Endothelial cell of umbilical vein (primary cell): ENCODE results near the gene APBA2. TPM values are rescaled to one million over a fixed set of nuclear protein-coding genes. Genes with fewer than 3 reads are reported as not detected.

ENCODE experiments used
- BruUV-seq: library from RNA; stranded (reverse); fragments of 400-500 nt; replicated peaks from 2 replicates; lab custom pipeline; 2021; lab: Mats Ljungman, UMichigan
- CTCF ChIA-PET: fragments of 300-600, 350-600 bp; sonication (Branson Sonifier 250); formaldehyde crosslinking; loops from one replicate; lab custom pipeline; 2021; ENCODE audit warnings: antibody characterized with exemption, inconsistent platforms; lab: Charles Lee
- POLR2A ChIA-PET: fragments of 300-600, 350-600 bp; sonication (Branson Sonifier 250); formaldehyde crosslinking; loops from one replicate; lab custom pipeline; 2021; ENCODE audit warnings: antibody characterized with exemption, inconsistent platforms; lab: Charles Lee
- DNase-seq: peaks from one replicate; pipeline ENCODE4 v3.0.0-alpha.2; 2011; ENCODE audit warnings: low read depth, low spot score
- FAIRE-seq: peaks from 2 replicates; lab custom pipeline; 2011; peaks lifted over from hg19 to GRCh38; lab: Jason Lieb, UNC
- H2AFZ ChIP-seq: 2 replicates; pipeline ENCODE4 v1.6.0; 2012; ENCODE audit warnings: low read depth, low read length, control low read depth, inconsistent platforms
- H3K27ac ChIP-seq: 2 replicates; pipeline ENCODE4 v1.5.1; 2011; ENCODE audit warnings: low read depth, mild to moderate bottlenecking, control low read depth, low read length, moderate library complexity; ENCODE audit not compliant: insufficient read depth
- H3K27me3 ChIP-seq, 2 experiments: 2 replicates each; pipeline versions ENCODE4 v1.6.0 to v1.6.1; 2011; ENCODE audit warnings: low read length in 2 of 2, mixed read lengths in 1 of 2; ENCODE audit not compliant: control insufficient read depth in 2 of 2, insufficient read depth in 2 of 2
- H3K36me3 ChIP-seq, 2 experiments: 2 replicates in 1 of 2; 3 replicates in 1 of 2; pipeline ENCODE4 v1.5.1; 2011; ENCODE audit warnings: low read length in 2 of 2, mild to moderate bottlenecking in 1 of 2, moderate library complexity in 1 of 2; ENCODE audit not compliant: control insufficient read depth in 2 of 2, insufficient read depth in 2 of 2; ENCODE audit errors: extremely low read depth in 1 of 2
- H3K4me1 ChIP-seq: 3 replicates; pipeline ENCODE4 v1.5.1; 2011; ENCODE audit warnings: mild to moderate bottlenecking, low read length; ENCODE audit not compliant: control insufficient read depth, insufficient read depth; ENCODE audit errors: extremely low read depth
- H3K4me2 ChIP-seq: 2 replicates; pipeline ENCODE4 v1.6.1; 2011; ENCODE audit warnings: low read length, control low read depth, mixed read lengths; ENCODE audit not compliant: insufficient read depth
- H3K4me3 ChIP-seq, 3 experiments: fragments of 200-600 bp in 1 of 3; sonication (generic), shearing (Covaris generic) in 1 of 3; replicated peaks in 1 of 3; 2 replicates each; pipeline ENCODE4 v1.5.1; 2011 to 2016; ENCODE audit warnings: control low read depth in 3 of 3, low read length in 3 of 3, mild to moderate bottlenecking in 2 of 3, inconsistent platforms in 1 of 3, low read depth in 1 of 3, moderate library complexity in 1 of 3; ENCODE audit not compliant: insufficient read depth in 1 of 3
- H3K79me2 ChIP-seq: 2 replicates; pipeline ENCODE4 v1.6.0; 2012; ENCODE audit warnings: low read length, inconsistent platforms; ENCODE audit not compliant: control insufficient read depth, insufficient read depth
- H3K9ac ChIP-seq: replicated peaks from 2 replicates; pipeline ENCODE3; 2011; ENCODE audit warnings: low read length, control low read depth; ENCODE audit not compliant: insufficient read depth; ENCODE audit errors: extremely low read depth
- H3K9me1 ChIP-seq: replicated peaks from 3 replicates; pipeline ENCODE4 v1.6.0; 2011; ENCODE audit warnings: mild to moderate bottlenecking, low read length; ENCODE audit not compliant: control insufficient read depth, insufficient read depth; ENCODE audit errors: extremely low read depth
- H3K9me3 ChIP-seq: replicated peaks from 2 replicates; pipeline ENCODE4 v1.5.1; 2012; ENCODE audit warnings: low read length, inconsistent platforms; ENCODE audit not compliant: control insufficient read depth, insufficient read depth
- H4K20me1 ChIP-seq: replicated peaks from 2 replicates; pipeline ENCODE3; 2011; ENCODE audit warnings: mild to moderate bottlenecking, low read length; ENCODE audit not compliant: control insufficient read depth, insufficient read depth; ENCODE audit errors: extremely low read depth
- CTCF ChIP-seq, 2 donors: IDR thresholded peaks; 1 replicate in 1 of 2; 2 replicates in 1 of 2; pipeline ENCODE4 v1.5.1; 2011; ENCODE audit warnings: low read length in 2 of 2, mild to moderate bottlenecking in 2 of 2, moderate library complexity in 2 of 2, control low read depth in 1 of 2, inconsistent platforms in 1 of 2, low read depth in 1 of 2; ENCODE audit not compliant: insufficient read depth in 1 of 2; ENCODE audit errors: extremely low read depth in 1 of 2
- EZH2 ChIP-seq: IDR thresholded peaks from 2 replicates; pipeline ENCODE4 v1.6.1; 2012; ENCODE audit warnings: borderline replicate concordance, low read depth, mild to moderate bottlenecking, moderate library complexity, low read length, inconsistent platforms; ENCODE audit not compliant: severe bottlenecking
- FOS ChIP-seq: IDR thresholded peaks from 2 replicates; pipeline ENCODE4 v1.6.1; 2011; ENCODE audit warnings: mild to moderate bottlenecking, low read length, moderate library complexity, borderline replicate concordance; ENCODE audit not compliant: insufficient read depth
- GATA2 ChIP-seq: IDR thresholded peaks from 2 replicates; pipeline ENCODE4 v1.7.0; 2011; ENCODE audit warnings: low read depth, mild to moderate bottlenecking, moderate library complexity, mixed read lengths, low read length; ENCODE audit not compliant: insufficient read length, insufficient read depth
- JUN ChIP-seq: IDR thresholded peaks from 2 replicates; pipeline ENCODE4 v1.6.1; 2011; ENCODE audit warnings: borderline replicate concordance, low read depth; ENCODE audit not compliant: insufficient read length, insufficient read depth
- MAX ChIP-seq: IDR thresholded peaks from 2 replicates; pipeline ENCODE4 v1.6.1; 2011; ENCODE audit not compliant: insufficient read depth, insufficient read length
- MYC ChIP-seq: IDR thresholded peaks from one replicate; pipeline ENCODE4 v1.6.1; 2011; ENCODE audit warnings: mild to moderate bottlenecking, low read depth, low read length
- POLR2A ChIP-seq: IDR thresholded peaks from 2 replicates; pipeline ENCODE4 v1.6.1; 2012; ENCODE audit warnings: low read depth, mild to moderate bottlenecking, control low read depth, low read length
- POLR2AphosphoS5 ChIP-seq: IDR thresholded peaks from 2 replicates; pipeline ENCODE4 v1.6.1; 2012; ENCODE audit warnings: low read depth, mild to moderate bottlenecking, control low read depth, low read length, moderate library complexity; ENCODE audit not compliant: insufficient read depth
- dilution Hi-C: fragments of 300-500 bp; cut with MboI; formaldehyde crosslinking; loops from one replicate; pipeline ENCODE4 v1.15.0; 2019; ENCODE audit warnings: low sequenced_read_pairs; ENCODE audit not compliant: extremely low pct_ligation_motif_present
- intact Hi-C: fragments of 100-400 bp; cut with micrococcal nuclease; formaldehyde crosslinking; loops from one replicate; pipeline ENCODE4 v1.10.0; 2022
- polyA plus RNA-seq, 4 experiments: library from polyadenylated mRNA; depleted of rRNA in 3 of 4; stranded (reverse) in 3 of 4; unstranded in 1 of 4; fragments of >200 nt; gene quantifications; 2 replicates each; pipeline versions ENCODE4 v1.2.1 to v1.2.3, GENCODE V29; 2011 to 2012; ENCODE audit warnings: missing spikeins in 1 of 4
- total RNA-seq: library from RNA; stranded (reverse); gene quantifications from 2 replicates; pipeline ENCODE4 v1.2.3, GENCODE V29; 2021

APBA2 gene
- total and polyA plus RNA-seq, 2 donors (not counting 3 experiments of a cell fraction or from before 2014, with no cell fraction given): 5.7 to 11.1 TPM

GRCh38 chr15:29105151-29105854 is 219.5 kb downstream of the APBA2 start:
- Histone ChIP-seq H3K9ac (no peak overlapping the region), H3K9me3 (no peaks in the 10 kb centered on the region), H3K9me1 (no peaks in the 10 kb centered on the region), H3K4me2 (no peak overlapping the region), H3K4me3 (no peak overlapping the region), H3K27me3 (no peaks in the 10 kb centered on the region), H2AFZ (no peak overlapping the region), H3K27ac (no peak overlapping the region), H3K4me1 (no peaks in the 10 kb centered on the region), H4K20me1 (no peaks in the 10 kb centered on the region), H3K36me3 (no peaks in the 10 kb centered on the region), H3K79me2 (no peaks in the 10 kb centered on the region)
- intact Hi-C loops (no loop called here), dilution Hi-C loops (no loop called here)
- POLR2A ChIA-PET: no interaction called here
- CTCF ChIA-PET: interaction anchor here (4.6 kb wide), 1 partner anchor 13 kb away, joined by 49 read pairs; no protein-coding TSS in a partner anchor
- TF ChIP-seq CTCF (IDR thresholded peaks at IDR 0.05; ENCODE audit: extremely low read depth in 1 of 2, insufficient read depth in 1 of 2, low read depth in 1 of 2, low read length in 2 of 2): no peak
- no peak for TF ChIP-seq POLR2A
- no peak for TF ChIP-seq GATA2
- no peak for TF ChIP-seq FOS
- no peak for TF ChIP-seq EZH2
- TF ChIP-seq MAX: no peak
- TF ChIP-seq JUN: no peak
- TF ChIP-seq POLR2AphosphoS5: no peak
- no peak for TF ChIP-seq MYC
- no TSS peak for BruUV-seq
- no peak for DNase-seq
- FAIRE-seq: no peak
